GM18502 (cell line): ENCODE results near the gene PIGN.

Source experiments
- ATAC-seq: cut with Tn5 transposase; IDR thresholded peaks from one replicate; pipeline ENCODE4 v1.9.1; 2021; ENCODE audit warnings: mild to moderate bottlenecking; ENCODE audit not compliant: unreplicated experiment, poor library complexity

The PIGN gene

GRCh38 chr18:62186774-62187542, at the start of gene PIGN, which contains the start of gene RELCH:
Gene PIGN (minus strand): TSS chr18:62187056. CDS start chr18:62161353, 25,703 bp downstream.
Gene RELCH (plus strand): TSS chr18:62187255. CDS start chr18:62187506, 251 bp downstream.
- ATAC-seq: peak; percentile 92

DNA sequence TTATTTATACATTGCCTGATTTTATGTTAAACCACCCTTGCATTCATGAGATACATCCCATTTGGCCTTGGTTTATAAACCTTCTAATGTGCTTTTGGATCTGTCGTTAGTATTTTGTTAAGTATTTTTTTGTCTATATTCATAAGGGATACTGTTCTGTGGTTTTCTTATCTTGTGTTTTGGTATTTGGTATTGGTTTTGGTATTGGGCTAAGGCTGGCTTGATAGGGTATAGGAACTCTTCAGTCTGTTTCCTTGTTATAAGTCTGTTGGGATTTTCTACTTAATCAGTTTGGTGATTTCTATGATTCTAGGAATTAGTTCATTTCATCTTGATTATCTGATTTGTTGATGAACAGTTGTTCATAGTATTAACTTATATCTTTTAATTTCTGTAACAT, 49.4 kb upstream of the PIGN start:
- no peak for ATAC-seq

GRCh38 chr18:62226047-62226446, 39.2 kb upstream of the PIGN start:
- ATAC-seq: no peak

GRCh38 chr18:62224229-62224628, 37.4 kb upstream of the PIGN start:
- no peak for ATAC-seq

DNA sequence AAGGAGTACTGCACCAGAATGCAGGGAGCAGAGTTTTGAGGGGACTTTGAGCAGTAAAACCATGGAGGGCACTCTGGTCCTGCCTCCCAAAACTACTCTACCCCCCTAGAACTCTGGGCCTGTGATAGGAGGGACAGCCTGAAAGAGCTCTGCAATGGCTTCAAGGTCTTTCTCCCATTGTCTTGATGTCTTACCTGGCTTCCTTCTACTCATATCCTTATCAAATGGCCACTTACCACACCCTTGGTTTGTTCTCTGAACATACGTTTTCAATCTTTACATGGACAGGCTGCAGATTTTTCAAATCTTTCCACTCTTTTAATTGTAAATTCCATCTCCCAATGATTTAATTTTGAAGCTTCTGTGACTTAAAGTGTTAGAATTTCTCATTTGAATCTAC, 27.9 kb upstream of the PIGN start:
- no peak for ATAC-seq

DNA sequence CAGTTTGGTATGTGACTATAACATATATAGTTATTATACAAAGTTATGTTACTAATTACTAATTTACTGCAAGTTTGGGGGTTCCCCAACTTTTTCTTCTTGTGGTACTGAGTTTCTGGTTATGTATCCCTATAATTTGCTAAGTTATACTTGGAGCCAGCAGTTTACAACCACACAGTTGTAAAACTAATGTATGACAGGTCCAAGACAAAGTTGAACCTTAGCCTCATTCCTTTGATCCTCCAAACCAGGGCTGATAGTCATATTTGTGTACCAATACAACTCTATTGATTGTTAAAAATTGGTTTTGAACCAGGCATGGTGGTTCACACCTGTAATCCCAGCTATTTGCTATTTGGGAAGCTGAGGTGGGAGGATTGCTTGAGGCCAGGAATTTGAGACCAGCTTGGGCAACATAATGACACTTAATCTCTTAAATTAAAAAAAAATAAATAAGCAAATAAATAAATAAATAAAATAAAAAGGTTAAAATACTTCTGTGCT, 24.5 kb upstream of the PIGN start:
- ATAC-seq: no peak

- ATAC-seq: no peak
Observed at GRCh38 chr18:62210138-62210537, 23.3 kb upstream of the PIGN start.

DNA sequence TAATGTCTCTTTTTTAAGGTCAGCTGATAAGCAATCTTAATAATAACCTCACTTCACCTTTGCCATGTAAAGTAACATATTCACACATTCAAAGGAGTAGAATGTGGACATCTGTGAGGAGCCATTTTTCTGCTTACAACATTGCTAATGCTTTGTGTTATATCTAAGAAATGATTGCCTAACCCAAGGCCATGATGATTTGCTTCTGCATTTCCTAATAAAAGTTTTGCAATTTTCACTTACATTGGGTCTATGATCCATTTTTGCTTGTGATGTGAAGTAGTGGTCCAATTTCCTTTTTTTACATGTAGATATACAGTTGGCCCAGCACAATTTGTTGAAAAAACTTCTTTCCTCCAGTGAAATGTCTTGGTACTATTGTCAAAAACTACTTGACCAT, 22.2 kb upstream of the PIGN start:
- no peak for ATAC-seq

- no peak for ATAC-seq
Observed at GRCh38 chr18:62206593-62206992, 19.7 kb upstream of the PIGN start.

DNA sequence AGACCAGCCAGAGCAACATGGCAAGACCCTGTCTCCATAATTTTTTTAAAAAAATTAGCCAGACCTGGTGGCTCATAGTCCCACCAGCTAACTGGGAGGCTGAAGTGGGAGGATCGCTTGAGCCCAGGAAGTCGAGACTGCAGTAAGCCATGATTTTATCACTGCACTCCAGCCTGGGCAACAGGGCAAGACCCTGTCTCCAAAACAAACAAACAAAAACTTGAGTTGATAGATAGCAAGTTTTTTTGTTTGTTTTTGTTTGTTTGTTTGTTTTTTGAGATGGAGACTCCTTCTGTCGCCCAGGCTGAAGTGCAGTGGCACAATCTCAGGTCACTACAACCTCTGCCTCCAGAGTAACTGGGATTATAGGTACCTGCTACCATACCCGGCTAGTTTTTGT, 19.0 kb upstream of the PIGN start:
- ATAC-seq: no peak

DNA sequence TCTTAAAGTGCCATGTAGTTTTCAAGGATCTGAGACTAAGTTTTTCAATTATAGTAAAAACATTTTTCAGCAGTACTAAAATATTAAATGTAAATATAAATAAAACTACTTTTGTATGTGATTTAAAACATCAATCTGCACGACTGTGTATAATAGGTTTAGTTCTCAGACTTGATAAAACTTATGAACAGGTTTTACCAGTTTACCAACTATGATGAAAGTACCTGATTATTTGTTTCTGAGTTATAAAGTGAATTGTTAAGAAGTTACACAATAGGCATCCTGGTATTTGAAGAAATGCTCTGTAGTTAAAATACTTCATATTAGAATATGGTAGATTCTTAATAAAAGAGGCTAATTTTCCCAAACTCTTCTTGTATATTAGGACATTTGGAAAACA, 15.0 kb upstream of the PIGN start:
- ATAC-seq: no peak

DNA sequence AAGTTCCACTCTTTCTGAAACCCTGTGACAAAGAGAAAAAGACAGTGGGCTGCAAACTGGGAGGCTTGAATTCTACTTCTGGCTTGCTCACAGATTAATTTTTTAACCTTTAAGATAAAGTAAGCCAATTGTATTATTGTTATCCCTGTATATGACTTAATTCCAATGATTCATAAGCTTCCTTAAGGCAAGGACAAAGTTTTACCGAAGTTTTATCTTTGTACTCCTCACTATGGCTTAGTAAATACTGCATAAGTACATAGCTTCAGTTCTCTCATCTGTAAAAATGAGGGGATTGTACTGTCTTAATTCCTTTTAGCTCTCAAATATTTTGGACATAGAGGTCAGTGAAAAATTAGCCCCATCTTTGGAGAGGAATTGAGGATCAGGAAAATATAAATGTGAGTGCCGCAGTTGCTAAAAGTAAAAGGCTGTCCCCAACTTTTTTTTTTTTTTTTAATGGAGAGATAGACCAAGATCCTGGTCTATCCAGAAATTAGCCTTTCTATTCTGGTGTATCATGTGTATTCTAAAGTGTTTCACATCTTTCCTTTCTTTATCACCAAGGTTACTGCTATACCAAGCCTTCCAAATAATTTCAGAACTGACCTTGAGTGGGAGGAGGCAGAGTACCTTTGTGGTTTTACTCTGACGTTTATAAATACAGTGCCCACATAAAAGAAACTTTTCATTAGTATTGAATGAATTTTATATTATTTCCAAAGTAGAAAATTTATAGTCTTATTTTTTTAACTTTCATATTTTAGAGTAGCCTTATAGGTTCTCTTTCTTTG, 13.5 kb upstream of the PIGN start:
- no peak for ATAC-seq

- no peak for ATAC-seq
Observed at GRCh38 chr18:62199629-62200028, 12.8 kb upstream of the PIGN start.

GRCh38 chr18:62198259-62198658, 11.4 kb upstream of the PIGN start:
- ATAC-seq: no peak

DNA sequence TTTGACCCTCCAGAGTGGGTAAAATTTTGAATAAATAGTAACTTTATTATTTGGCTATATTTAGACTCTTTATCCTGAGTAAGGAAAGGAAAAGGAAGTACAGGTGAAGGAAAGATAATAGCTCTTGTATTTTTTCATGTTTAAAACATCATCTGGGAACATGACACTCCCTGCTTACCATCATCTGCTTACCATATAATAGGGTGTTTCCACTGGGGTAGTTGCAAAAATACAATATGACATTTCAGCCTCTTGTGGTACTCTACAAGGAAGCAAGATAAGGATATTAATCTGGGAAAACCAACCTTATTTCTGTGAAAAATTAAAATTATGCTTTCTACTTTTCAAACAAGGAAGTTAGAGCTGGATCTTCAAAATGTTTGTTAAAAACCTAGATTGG, 10.1 kb upstream of the PIGN start:
- no peak for ATAC-seq

GRCh38 chr18:62196079-62196478, 9.2 kb upstream of the PIGN start:
- no peak for ATAC-seq

DNA sequence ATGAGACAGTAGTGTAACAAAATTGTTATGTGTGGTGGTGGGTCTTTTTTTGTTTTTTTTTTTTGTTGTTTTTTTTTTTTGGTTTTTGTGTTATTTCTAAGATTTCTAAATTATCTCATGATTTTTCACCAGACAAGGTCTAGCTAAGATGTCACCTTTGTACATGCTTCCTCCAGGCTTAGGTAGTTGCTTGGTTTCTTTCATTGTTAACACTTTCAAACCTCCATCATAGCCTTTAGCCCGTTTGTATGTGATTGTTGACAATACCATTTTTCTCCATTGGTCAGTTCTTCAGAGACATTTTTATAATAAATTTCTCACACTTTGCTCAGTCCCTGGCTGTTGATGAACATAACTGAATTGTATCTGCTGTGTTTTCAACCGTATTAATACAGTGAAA, 2.4 kb upstream of the PIGN start:
- no peak for ATAC-seq

- peak; percentile 0 for ATAC-seq
Observed at GRCh38 chr18:62187543-62188510, 971 bp upstream of the PIGN start.

GRCh38 chr18:62186499-62186773, 420 bp downstream of the PIGN start:
- ATAC-seq: no peak

DNA sequence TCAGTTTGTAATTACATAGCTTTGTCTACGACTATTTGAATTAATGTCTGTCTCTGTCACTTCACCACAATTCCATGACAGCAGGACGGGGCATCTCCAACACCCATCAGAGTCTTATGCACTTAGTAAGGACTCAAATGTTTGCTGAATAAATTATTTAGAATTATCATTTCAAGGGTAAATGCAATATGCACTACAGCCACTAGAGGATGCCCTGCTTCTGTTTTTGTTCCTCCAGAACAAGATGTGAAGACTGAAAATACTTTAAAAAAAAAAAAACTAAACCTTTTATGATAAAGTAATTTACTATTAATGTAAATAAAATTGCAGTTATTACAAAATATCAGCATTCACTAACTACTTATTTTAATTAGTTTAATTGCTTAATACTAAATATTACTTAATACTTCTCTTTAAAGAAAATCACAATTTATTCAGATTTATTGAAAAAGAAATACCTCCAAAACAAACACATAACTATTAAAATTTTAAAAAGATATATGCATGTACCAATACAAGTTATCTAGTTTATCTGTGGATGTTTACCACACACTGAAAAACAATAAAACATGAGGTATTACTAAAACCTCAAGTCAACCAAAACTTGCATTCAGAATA, 3.2 kb downstream of the PIGN start:
- ATAC-seq: no peak
